OCI-M2 (cell line): Measurements from ENCODE around the gene RIOX2.

ENCODE experiments used
- DNase-seq: peaks from one replicate; lab custom pipeline; 2025; ENCODE audit not compliant: unreplicated experiment; lab: John Stamatoyannopoulos, UW

Gene RIOX2

GRCh38 chr3:97954228-97954827 lies 17.9 kb downstream of the RIOX2 start:
- DNase-seq, result no peak

- DNase-seq, result no peak
These were observed 19.4 kb downstream of the RIOX2 start for GRCh38 chr3:97952872-97953271.

GRCh38 chr3:97952280-97952679 lies 20.0 kb downstream of the RIOX2 start:
- no peak for DNase-seq

DNA sequence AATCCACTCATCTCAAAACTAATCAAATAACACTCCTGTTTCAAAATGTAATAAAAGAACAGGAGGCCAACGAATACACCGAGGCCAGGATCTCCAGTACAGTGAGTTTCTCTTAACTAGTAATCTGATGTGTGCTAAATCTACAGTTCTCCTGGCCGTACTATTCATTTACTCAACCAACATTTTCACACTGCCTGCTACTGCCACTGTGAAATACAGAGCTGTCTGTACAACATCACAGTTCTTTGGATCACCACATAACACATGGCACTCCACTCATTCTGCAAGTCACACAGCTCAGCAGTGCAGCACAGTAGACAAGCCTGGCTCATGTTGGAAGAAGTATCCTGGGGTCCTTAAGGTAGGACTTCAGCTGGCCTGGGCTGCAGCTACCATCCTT lies 21.9 kb downstream of the RIOX2 start:
- DNase-seq, result no peak

DNA sequence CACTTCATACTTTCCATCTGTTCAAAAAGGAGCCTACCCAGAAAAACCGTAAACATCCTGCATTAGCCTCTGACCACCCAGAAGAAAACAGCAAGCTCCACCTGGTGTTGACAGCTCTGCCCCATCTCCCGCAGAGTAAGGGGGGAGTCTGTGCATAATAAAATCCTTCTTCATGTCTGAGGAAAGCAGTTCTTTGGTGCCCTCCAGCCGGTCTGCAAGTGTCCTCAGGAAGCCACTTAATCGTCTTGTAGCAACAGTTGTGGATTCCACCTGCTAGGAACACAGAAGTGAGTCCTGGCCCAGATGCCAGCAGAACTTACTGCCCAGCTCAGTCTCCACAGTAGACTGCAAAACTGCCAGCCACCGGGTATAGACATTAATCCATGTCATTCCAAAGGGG lies 22.5 kb downstream of the RIOX2 start:
- DNase-seq, result no peak

- no peak for DNase-seq
These were observed 23.1 kb downstream of the RIOX2 start for GRCh38 chr3:97949110-97949485.

- DNase-seq, result no peak
These were observed 23.7 kb downstream of the RIOX2 start for GRCh38 chr3:97948351-97949109.

- DNase-seq, result no peak
These were observed 29.3 kb downstream of the RIOX2 start for GRCh38 chr3:97942801-97943546.

- no peak for DNase-seq
These were observed 32.2 kb downstream of the RIOX2 start for GRCh38 chr3:97940034-97940433.

DNA sequence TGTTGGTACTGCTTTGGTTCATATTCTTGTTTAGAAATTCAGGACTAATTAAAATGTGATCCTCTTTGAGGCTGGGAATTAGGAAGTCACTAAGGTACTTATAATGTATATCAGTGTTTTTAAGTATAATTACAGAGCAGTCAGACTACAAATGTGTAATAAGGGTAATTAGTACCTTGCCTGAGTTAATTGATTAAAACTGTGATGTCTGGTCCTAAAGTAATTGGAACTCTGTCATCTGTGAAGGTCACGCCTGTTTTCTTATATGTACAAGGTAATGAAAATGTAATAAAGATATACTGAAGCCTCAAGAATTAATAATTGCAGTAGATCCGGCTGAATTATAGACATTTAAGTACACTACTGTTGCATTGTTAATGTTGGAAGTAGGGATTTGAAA lies 32.8 kb downstream of the RIOX2 start:
- DNase-seq, result no peak

GRCh38 chr3:97938444-97938843 lies 33.8 kb downstream of the RIOX2 start:
- DNase-seq, result no peak

GRCh38 chr3:97937205-97937604 lies 35.0 kb downstream of the RIOX2 start:
- DNase-seq, result no peak

DNA sequence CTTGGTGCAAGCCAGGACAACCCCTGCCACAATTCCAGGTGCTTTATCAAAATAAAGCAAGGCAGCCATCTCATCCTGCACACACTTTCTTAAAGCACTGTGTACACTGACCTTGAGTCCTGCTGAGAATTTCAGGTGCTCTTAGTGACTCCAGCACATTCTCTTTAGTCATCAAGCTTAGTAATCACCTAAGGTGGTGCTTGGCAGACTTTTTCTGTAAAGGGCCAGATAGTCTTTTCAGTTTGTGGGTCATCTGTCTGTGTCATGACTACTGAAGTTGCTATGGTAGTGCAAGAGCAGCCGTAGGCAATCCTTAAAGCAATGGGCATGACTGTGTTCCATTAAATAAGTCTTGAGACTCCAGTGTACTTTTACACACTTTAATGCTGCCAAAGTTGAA lies 36.4 kb downstream of the RIOX2 start:
- no peak for DNase-seq

GRCh38 chr3:97934980-97935695 lies 37.1 kb downstream of the RIOX2 start:
- no peak for DNase-seq

DNA sequence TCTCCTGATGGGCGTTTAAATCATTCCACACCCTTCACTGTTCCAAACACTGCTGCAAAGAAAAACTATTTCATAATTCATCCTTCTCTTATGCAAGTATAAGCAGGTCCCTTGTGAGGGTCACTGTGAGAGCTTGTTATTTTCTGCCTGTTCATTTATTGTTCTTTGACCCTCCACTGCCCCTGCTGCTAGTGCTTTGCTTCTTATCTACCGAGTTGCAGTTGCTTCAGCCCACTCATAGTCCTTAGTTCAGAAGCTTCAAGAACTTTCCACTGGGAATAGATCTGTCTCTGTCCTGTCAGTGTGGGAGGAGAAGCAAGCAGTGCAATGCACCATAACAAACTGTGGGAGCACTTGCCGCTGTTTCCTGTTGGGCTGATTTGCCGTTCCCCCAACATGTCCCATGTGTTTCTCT lies 39.8 kb downstream of the RIOX2 start:
- DNase-seq, result peak; percentile 14

DNA sequence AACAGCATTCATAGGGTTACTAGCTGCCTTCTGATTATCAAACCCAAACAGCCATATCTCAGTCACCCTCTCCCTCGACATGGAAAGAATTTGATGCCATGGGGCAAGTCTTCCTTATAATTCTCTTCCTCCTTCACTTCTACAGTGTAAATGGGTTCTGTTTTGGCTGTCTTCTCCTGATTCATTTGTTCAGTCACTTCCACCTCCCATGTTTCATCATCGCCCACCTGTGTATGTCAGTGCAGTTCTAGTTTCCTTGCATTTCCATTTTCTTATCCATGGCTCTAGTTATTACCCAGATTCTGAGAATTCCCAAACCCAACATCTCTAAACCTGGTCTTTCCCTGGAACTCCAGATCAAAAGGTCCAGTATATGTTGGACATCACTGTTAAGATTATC lies 41.0 kb downstream of the RIOX2 start:
- DNase-seq, result no peak

DNA sequence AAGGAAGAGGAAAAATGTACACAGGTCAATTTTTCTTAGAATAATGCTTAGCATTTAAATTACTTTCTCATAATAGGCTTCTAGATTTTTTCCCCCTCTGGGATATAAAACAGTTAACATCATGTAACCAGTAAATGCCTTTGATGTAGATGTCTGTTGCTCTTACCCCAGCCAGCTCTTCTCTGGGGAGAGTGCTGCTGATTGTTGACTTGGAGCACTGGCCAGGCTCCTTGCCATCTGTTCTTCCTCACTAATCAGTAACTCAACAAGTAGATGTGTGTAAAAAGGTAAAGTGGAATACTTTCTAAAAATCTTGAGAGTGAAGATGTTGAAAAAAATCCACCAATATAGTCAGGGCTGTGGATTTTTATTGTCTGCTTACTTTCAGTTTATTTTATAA lies 42.2 kb downstream of the RIOX2 start:
- DNase-seq, result no peak

GRCh38 chr3:97928986-97929385 lies 43.2 kb downstream of the RIOX2 start:
- no peak for DNase-seq

GRCh38 chr3:97927704-97928103 lies 44.5 kb downstream of the RIOX2 start:
- no peak for DNase-seq

GRCh38 chr3:97917813-97918536 lies 54.3 kb downstream of the RIOX2 start:
- no peak for DNase-seq

DNA sequence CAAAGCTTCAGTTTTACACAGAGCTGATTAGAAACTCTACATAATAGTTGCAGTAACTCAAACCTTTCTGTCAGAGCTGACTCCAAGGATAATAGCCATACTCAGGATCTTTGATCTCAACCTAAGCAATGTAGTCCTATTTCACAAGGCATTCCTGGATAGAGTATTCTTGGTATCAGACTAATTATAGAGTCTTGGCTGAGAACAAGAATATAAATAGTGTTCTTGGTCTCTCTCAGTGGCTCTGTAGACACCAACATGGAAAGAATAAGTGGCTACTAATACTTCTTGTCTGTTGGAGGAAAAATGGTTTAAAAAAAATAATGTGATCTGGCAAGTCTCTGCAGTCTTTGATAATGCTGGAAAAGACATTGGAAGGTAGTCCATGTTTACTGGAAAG lies 55.7 kb downstream of the RIOX2 start:
- DNase-seq, result no peak
